ENCODE results near the gene HIVEP3.

The HIVEP3 gene

DNA sequence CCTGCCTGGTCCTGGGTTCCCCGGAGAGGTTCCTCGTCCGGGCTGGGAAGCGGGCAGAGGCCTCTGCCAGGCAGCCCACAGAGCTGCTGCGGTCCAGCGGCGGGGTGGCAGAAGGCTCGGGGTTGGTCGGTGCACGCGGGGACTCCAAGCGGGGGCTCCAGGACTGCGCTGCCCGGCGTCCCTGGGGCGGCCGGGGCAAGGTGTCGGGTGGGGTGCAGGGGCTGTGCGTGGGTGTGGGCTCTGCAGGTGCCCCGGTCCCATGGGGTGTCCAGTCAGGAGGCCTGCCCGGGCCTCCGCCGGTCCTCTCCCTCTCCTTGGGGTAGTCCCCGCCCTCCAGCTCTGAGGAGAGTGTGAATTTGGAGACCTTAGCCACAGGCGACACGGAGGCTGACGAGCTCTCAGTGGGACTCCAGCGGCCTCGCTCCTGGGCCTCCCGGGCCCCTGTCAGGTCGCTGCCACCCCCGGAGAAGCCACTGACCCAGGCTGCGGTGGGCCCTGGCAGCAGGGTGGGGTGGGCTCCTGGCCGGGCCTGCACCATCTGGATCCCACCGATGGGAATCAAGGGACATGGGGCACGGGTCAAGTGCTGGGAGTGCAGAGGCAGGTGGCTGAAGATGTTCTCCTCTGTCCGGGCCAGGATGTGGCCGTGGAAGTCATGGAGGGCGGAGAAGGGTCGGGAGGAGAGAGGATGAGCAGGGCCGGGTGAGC lies 408.0 kb downstream of the HIVEP3 start:
- H2AFZ ChIP-seq (ENCODE audit: low read length), result no peak overlapping the region
- no peaks in the 10 kb centered on the region for H3K9me3 ChIP-seq (ENCODE audit: insufficient read depth, low read depth, low read length)
- no peak overlapping the region for H3K9ac ChIP-seq (ENCODE audit: low read depth, low read length, poor library complexity, severe bottlenecking)
- H3K79me2 ChIP-seq (ENCODE audit: insufficient read depth, low read length), result no peaks in the 10 kb centered on the region
- no peak overlapping the region for H3K4me3 ChIP-seq (ENCODE audit: low read length, poor library complexity, severe bottlenecking)
- H3K9me2 ChIP-seq (replicated peaks; ENCODE audit: low read depth, low read length), result no peaks in the 10 kb centered on the region
- no peaks in the 10 kb centered on the region for H3K36me3 ChIP-seq (ENCODE audit: insufficient read depth, low read length)
- H3K27me3 ChIP-seq (ENCODE audit: insufficient read depth, low read length, poor library complexity, severe bottlenecking), result no peaks in the 10 kb centered on the region
- no peaks in the 10 kb centered on the region for H3F3A ChIP-seq (ENCODE audit: low read depth)
- no peak overlapping the region for H3K4me2 ChIP-seq (ENCODE audit: low read depth, low read length, poor library complexity, severe bottlenecking)
- TF ChIP-seq, protein P1, sequence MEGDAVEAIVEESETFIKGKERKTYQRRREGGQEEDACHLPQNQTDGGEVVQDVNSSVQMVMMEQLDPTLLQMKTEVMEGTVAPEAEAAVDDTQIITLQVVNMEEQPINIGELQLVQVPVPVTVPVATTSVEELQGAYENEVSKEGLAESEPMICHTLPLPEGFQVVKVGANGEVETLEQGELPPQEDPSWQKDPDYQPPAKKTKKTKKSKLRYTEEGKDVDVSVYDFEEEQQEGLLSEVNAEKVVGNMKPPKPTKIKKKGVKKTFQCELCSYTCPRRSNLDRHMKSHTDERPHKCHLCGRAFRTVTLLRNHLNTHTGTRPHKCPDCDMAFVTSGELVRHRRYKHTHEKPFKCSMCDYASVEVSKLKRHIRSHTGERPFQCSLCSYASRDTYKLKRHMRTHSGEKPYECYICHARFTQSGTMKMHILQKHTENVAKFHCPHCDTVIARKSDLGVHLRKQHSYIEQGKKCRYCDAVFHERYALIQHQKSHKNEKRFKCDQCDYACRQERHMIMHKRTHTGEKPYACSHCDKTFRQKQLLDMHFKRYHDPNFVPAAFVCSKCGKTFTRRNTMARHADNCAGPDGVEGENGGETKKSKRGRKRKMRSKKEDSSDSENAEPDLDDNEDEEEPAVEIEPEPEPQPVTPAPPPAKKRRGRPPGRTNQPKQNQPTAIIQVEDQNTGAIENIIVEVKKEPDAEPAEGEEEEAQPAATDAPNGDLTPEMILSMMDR (conservative IDR thresholded peaks at IDR 0.05; ENCODE audit: low read length), result no peak
- no peak for TF ChIP-seq EZH2phosphoT487 (IDR thresholded peaks at IDR 0.05; ENCODE audit: borderline replicate concordance)
- no peaks in the 10 kb centered on the region for H3K4me1 ChIP-seq (ENCODE audit: insufficient read depth, low read length, poor library complexity, severe bottlenecking)
- H4K20me1 ChIP-seq (ENCODE audit: insufficient read depth, low read length, poor library complexity, severe bottlenecking), result no peaks in the 10 kb centered on the region

DNA sequence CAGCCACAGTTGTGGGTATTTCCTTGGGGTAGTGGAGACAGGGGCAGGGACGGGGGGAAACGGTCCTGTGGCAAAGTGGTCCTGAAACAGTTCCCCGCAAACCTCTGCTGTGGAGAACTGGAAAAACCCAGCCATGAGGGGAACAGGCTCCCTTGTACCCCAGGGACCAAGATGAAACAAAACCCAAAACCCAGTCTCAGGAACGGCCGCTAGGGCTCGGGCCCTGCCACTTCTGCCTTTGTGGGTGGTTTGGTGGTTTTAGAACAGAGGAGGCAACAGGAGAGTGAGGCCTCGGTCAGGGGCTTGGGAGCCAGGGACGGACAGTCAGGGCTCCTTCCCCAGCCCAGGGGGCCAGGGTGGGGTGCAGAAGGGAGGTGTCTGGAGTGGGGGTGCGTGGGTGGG lies 409.5 kb downstream of the HIVEP3 start:
- no peak overlapping the region for H3K4me2 ChIP-seq (ENCODE audit: low read depth, low read length, poor library complexity, severe bottlenecking)
- H3K36me3 ChIP-seq (ENCODE audit: insufficient read depth, low read length), result no peaks in the 10 kb centered on the region
- H3K79me2 ChIP-seq (ENCODE audit: insufficient read depth, low read length), result no peaks in the 10 kb centered on the region
- no peak overlapping the region for H3K9ac ChIP-seq (ENCODE audit: low read depth, low read length, poor library complexity, severe bottlenecking)
- no peaks in the 10 kb centered on the region for H3K9me3 ChIP-seq (ENCODE audit: insufficient read depth, low read depth, low read length)
- no peaks in the 10 kb centered on the region for H4K20me1 ChIP-seq (ENCODE audit: insufficient read depth, low read length, poor library complexity, severe bottlenecking)
- no peaks in the 10 kb centered on the region for H3F3A ChIP-seq (ENCODE audit: low read depth)
- H3K4me3 ChIP-seq (ENCODE audit: low read length, poor library complexity, severe bottlenecking), result no peak overlapping the region
- no peak for TF ChIP-seq EZH2phosphoT487 (IDR thresholded peaks at IDR 0.05; ENCODE audit: borderline replicate concordance)
- TF ChIP-seq, protein P1 (conservative IDR thresholded peaks at IDR 0.05; ENCODE audit: low read length), result no peak
- no peaks in the 10 kb centered on the region for H3K4me1 ChIP-seq (ENCODE audit: insufficient read depth, low read length, poor library complexity, severe bottlenecking)
- H2AFZ ChIP-seq (ENCODE audit: low read length), result no peak overlapping the region
- no peaks in the 10 kb centered on the region for H3K27me3 ChIP-seq (ENCODE audit: insufficient read depth, low read length, poor library complexity, severe bottlenecking)
- H3K9me2 ChIP-seq (replicated peaks; ENCODE audit: low read depth, low read length), result no peaks in the 10 kb centered on the region

DNA sequence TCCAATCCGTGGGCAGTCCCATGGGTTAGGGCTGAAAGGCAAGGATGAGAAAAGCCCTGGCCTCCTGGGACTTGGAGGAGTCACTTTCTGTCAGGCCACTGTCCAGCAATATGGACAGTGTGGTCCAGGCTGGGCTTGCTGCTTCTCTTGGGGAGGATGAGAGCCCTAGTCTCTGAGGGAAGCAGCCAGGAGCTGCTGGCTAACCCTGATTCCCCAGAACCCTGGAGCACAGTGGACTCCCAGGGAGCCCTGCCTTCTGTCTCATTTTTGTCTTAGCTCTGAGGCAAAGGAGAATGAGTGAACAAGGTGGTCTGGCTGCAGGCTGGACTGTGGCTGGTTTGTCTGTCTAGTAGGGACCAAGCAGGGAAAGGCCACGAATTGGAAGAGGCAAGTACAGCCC lies 410.4 kb downstream of the HIVEP3 start:
- no peak overlapping the region for H3K4me2 ChIP-seq (ENCODE audit: low read depth, low read length, poor library complexity, severe bottlenecking)
- H3K36me3 ChIP-seq (ENCODE audit: insufficient read depth, low read length), result no peaks in the 10 kb centered on the region
- H2AFZ ChIP-seq (ENCODE audit: low read length), result no peak overlapping the region
- H3K9ac ChIP-seq (ENCODE audit: low read depth, low read length, poor library complexity, severe bottlenecking), result no peak overlapping the region
- no peaks in the 10 kb centered on the region for H3K4me1 ChIP-seq (ENCODE audit: insufficient read depth, low read length, poor library complexity, severe bottlenecking)
- H3K9me2 ChIP-seq (replicated peaks; ENCODE audit: low read depth, low read length), result no peaks in the 10 kb centered on the region
- H3K9me3 ChIP-seq (ENCODE audit: insufficient read depth, low read depth, low read length), result no peaks in the 10 kb centered on the region
- H3K4me3 ChIP-seq (ENCODE audit: low read length, poor library complexity, severe bottlenecking), result no peak overlapping the region
- H3K79me2 ChIP-seq (ENCODE audit: insufficient read depth, low read length), result no peaks in the 10 kb centered on the region
- no peak for TF ChIP-seq EZH2phosphoT487 (IDR thresholded peaks at IDR 0.05; ENCODE audit: borderline replicate concordance)
- TF ChIP-seq, protein P1 (conservative IDR thresholded peaks at IDR 0.05; ENCODE audit: low read length), result no peak
- H3F3A ChIP-seq (ENCODE audit: low read depth), result no peaks in the 10 kb centered on the region
- no peaks in the 10 kb centered on the region for H3K27me3 ChIP-seq (ENCODE audit: insufficient read depth, low read length, poor library complexity, severe bottlenecking)
- no peaks in the 10 kb centered on the region for H4K20me1 ChIP-seq (ENCODE audit: insufficient read depth, low read length, poor library complexity, severe bottlenecking)

Measured in Loucy (cell line).